WTC11 (cell line): ENCODE measurements around the gene ATXN7L3.

Experiments used
- ZNF232 ChIP-seq: sonication (generic); formaldehyde crosslinking; IDR thresholded peaks from 2 replicates; pipeline ENCODE4 v1.8.0; 2022; ENCODE audit warnings: mild to moderate bottlenecking, missing genetic modification reagents
- ZNF423 ChIP-seq: fragments of 250-450 bp; sonication (Bioruptor Pico); IDR thresholded peaks from 2 replicates; pipeline ENCODE4 v2.1.2; 2022; ENCODE audit warnings: mild to moderate bottlenecking, moderate library complexity
- TF ChIP-seq, protein P1 (sequence below): fragments of 200-600 bp; IDR thresholded peaks from 2 replicates; pipeline ENCODE4 v1.8.0; 2022; ENCODE audit warnings: antibody characterized with exemption
- TF ChIP-seq, protein P2 (sequence below): sonication (generic); formaldehyde crosslinking; IDR thresholded peaks from 2 replicates; pipeline ENCODE4 v1.8.0; 2023; ENCODE audit warnings: mild to moderate bottlenecking, missing genetic modification reagents

DNA sequence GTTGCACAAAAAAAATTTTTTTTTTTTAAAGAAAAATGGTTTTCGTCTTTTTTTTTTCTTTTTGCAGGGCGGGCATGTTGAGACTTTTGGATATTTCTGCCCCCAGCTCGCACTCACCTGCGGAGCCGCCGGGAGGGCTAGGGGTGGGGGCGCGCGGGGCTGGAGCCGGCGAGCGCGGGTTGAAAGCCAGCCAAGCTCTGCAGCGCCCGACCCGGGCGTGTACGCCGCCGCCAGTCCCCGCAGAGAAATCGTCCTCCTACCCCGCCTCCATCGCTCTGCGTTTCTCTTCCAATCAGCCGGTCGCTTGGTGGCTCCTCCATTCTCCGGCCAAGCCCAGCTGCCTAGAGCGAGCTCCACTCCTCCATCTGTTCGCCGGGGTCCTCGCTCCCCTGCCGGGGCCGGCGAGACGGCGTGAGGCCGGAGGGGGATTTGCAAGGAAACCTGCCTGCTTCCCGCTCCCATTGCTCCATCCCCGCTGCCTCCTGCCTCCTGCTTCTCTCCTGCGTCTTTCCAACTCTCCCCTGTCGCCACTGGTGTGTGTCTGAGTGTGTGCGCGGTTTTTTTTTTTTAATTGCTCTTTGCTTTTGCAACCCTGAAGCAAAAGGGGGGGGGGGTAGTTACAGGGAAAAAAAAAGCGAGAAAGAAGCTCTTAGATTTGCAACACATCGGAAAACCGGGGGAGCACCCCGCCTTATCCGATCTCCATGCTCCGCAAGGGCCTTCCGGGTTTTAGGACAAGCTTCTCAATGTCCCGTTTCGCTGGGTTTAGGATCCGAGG is 21.6 kb upstream of the ATXN7L3 start:
- TF ChIP-seq ZNF232 (CRISPR knock-in tag) (no peak), ZNF423 (CRISPR knock-in tag) (no peak)
- TF ChIP-seq, protein P1, sequence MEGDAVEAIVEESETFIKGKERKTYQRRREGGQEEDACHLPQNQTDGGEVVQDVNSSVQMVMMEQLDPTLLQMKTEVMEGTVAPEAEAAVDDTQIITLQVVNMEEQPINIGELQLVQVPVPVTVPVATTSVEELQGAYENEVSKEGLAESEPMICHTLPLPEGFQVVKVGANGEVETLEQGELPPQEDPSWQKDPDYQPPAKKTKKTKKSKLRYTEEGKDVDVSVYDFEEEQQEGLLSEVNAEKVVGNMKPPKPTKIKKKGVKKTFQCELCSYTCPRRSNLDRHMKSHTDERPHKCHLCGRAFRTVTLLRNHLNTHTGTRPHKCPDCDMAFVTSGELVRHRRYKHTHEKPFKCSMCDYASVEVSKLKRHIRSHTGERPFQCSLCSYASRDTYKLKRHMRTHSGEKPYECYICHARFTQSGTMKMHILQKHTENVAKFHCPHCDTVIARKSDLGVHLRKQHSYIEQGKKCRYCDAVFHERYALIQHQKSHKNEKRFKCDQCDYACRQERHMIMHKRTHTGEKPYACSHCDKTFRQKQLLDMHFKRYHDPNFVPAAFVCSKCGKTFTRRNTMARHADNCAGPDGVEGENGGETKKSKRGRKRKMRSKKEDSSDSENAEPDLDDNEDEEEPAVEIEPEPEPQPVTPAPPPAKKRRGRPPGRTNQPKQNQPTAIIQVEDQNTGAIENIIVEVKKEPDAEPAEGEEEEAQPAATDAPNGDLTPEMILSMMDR: no peak
- TF ChIP-seq, protein P2, sequence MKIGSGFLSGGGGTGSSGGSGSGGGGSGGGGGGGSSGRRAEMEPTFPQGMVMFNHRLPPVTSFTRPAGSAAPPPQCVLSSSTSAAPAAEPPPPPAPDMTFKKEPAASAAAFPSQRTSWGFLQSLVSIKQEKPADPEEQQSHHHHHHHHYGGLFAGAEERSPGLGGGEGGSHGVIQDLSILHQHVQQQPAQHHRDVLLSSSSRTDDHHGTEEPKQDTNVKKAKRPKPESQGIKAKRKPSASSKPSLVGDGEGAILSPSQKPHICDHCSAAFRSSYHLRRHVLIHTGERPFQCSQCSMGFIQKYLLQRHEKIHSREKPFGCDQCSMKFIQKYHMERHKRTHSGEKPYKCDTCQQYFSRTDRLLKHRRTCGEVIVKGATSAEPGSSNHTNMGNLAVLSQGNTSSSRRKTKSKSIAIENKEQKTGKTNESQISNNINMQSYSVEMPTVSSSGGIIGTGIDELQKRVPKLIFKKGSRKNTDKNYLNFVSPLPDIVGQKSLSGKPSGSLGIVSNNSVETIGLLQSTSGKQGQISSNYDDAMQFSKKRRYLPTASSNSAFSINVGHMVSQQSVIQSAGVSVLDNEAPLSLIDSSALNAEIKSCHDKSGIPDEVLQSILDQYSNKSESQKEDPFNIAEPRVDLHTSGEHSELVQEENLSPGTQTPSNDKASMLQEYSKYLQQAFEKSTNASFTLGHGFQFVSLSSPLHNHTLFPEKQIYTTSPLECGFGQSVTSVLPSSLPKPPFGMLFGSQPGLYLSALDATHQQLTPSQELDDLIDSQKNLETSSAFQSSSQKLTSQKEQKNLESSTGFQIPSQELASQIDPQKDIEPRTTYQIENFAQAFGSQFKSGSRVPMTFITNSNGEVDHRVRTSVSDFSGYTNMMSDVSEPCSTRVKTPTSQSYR: no peak
